Fibroblast of pulmonary artery (primary cell): Measurements from ENCODE around the gene PFDN6.

Experiments
- DNase-seq: peaks from one replicate; pipeline ENCODE4 v3.0.0-alpha.2; 2010; ENCODE audit warnings: low read depth
- H3K4me3 ChIP-seq: replicated peaks from 2 replicates; pipeline ENCODE4 v1.5.1; 2011; ENCODE audit warnings: low read depth, mild to moderate bottlenecking, control low read depth, low read length, moderate library complexity
- TF ChIP-seq, protein P1 (sequence below): IDR thresholded peaks from 2 replicates; pipeline ENCODE4 v1.5.1; 2011; ENCODE audit warnings: mild to moderate bottlenecking, control low read depth, low read length, inconsistent platforms; ENCODE audit errors: missing control alignments

Gene PFDN6

GRCh38 chr6:33264015-33264414, 25.4 kb upstream of the PFDN6 start:
- TF ChIP-seq, protein P1, sequence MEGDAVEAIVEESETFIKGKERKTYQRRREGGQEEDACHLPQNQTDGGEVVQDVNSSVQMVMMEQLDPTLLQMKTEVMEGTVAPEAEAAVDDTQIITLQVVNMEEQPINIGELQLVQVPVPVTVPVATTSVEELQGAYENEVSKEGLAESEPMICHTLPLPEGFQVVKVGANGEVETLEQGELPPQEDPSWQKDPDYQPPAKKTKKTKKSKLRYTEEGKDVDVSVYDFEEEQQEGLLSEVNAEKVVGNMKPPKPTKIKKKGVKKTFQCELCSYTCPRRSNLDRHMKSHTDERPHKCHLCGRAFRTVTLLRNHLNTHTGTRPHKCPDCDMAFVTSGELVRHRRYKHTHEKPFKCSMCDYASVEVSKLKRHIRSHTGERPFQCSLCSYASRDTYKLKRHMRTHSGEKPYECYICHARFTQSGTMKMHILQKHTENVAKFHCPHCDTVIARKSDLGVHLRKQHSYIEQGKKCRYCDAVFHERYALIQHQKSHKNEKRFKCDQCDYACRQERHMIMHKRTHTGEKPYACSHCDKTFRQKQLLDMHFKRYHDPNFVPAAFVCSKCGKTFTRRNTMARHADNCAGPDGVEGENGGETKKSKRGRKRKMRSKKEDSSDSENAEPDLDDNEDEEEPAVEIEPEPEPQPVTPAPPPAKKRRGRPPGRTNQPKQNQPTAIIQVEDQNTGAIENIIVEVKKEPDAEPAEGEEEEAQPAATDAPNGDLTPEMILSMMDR: no peak
- no peak overlapping the region for H3K4me3 ChIP-seq
- no peak for DNase-seq

GRCh38 chr6:33271117-33271467, 18.3 kb upstream of the PFDN6 start:
- TF ChIP-seq, protein P1: no peak
- DNase-seq: peak; percentile 24
- H3K4me3 ChIP-seq: peak overlapping the region; percentile 100

- TF ChIP-seq, protein P1: no peak
- DNase-seq: peak; percentile 100
- peak within 1 kb of the TSS; percentile 100 for H3K4me3 ChIP-seq
Observed at GRCh38 chr6:33271468-33272274, 17.7 kb upstream of the PFDN6 start, which contains the start of the genes RPS18 and VPS52. RPS18 (plus strand) TSS chr6:33272075; CDS start chr6:33272120, 45 bp downstream. VPS52 (minus strand) TSS chr6:33271876; CDS start chr6:33271675, 201 bp downstream.

DNA sequence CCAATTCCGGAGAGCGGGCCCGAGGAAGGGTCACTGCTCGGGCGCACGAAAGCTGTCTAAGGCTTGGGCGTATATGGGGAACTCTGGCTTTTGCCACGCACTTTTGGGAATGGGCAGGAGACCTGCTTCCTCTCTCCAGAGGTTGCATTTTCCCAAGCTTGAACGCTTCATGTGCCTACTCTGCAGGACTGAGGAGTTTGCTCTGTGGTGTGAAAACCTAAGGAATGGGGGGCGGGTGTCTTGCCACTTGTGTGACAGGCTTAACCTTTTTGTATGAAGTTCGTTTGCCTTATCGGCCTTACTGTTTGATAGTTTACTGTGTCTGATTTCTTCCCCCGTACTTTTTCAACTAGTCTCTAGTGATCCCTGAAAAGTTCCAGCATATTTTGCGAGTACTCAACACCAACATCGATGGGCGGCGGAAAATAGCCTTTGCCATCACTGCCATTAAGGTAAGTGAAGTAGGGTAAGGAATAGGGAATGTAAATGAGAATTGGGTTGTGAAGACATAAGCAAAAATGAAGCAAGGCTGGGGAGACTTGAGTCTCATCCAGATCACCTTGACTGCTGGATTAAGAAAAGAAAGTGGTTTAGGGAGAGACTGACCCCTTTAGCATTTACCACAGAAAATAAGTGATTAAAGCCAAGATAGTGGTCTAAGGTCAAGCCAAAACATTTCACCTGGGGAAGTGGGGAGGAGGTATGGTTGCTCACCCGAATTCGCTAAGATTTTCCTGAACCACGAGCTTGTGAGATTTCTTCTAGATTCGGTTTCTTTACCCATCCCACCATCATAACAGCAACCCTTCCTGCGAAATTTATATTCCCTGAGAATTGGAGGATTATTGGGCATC, 16.9 kb upstream of the PFDN6 start:
- no peak for DNase-seq
- TF ChIP-seq, protein P1: no peak
- peak overlapping the region; percentile 100 for H3K4me3 ChIP-seq

- H3K4me3 ChIP-seq: peak overlapping the region; percentile 100
- TF ChIP-seq, protein P1: no peak
- DNase-seq: no peak
Observed at GRCh38 chr6:33273129-33273923, 16.1 kb upstream of the PFDN6 start.
